ENCODE results near the gene SS18L1. TPM values are rescaled to one million over a fixed set of nuclear protein-coding genes. Genes with fewer than 3 reads are reported as not detected.

Gene SS18L1
- total and polyA plus RNA-seq, 9 donors: 11.2 to 17.3 (median 14.4) TPM

DNA sequence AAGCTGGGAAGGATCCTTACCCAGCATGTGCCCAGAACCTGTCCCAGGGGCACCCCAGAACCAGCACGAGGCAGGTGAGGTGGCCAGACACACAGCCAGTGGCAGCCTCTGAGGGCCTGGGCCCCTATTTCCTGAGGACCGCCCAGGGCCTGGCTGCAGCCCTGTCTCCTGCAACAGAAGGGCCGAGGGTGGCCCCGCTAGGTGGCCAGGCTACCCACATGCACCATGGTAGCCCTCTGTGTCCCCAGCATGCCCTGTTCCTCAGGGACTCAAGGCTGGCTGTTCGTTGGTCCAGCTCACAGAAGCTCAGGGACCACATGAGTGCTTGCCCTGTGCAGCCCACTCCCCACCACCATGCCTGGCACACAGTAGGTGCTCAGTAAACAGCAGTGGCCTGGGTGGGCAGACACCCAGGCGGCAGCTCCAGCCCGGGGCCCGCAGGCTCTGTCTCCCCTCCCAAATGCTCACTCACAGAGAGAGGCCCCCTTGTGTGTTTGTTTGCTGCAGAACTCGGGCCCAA is 68.3 kb downstream of the SS18L1 start:
- Histone ChIP-seq H3K36me3 (ENCODE audit: control insufficient read depth, insufficient read depth, low read length) (no peaks in the 10 kb centered on the region), H3K27ac (ENCODE audit: low read length) (no peak overlapping the region), H3K9me3 (replicated peaks; ENCODE audit: control insufficient read depth, low read depth, low read length) (no peaks in the 10 kb centered on the region), H3K27me3 (ENCODE audit: control insufficient read depth, insufficient read depth, low read length) (peaks cover 63% of the 10 kb centered on the region), H3K4me3 (ENCODE audit: low read length) (no peak overlapping the region), H3K4me1 (ENCODE audit: control insufficient read depth, insufficient read depth, low read length) (peaks cover 3% of the 10 kb centered on the region)
- 52% methylated on average over 9 of the region's 9 CpGs for WGBS (ENCODE audit: insufficient coverage)
- no peak for DNase-seq

DNA sequence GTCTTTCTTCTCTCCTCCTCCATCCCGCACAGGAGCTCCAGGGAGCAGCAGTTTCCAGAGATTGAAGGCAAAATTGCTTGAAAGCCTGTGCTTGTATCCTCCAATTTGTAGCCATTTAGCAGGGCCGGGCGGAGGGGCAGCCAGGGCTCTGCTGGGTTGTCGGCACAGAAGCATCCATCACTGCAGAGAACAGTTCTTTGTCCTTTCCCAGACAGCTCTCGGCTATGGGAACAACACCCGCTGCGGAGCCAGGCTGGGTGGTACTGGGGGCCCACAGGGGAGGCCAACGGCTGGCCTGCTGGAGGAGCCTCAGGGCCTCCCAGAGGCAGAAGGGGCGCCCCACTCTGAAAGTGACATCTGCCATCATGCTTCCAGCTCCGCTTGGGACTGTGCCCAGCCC is 68.7 kb downstream of the SS18L1 start:
- no peak for DNase-seq
- H3K36me3 ChIP-seq (ENCODE audit: control insufficient read depth, insufficient read depth, low read length): no peaks in the 10 kb centered on the region
- peaks cover 3% of the 10 kb centered on the region for H3K4me1 ChIP-seq (ENCODE audit: control insufficient read depth, insufficient read depth, low read length)
- H3K4me3 ChIP-seq (ENCODE audit: low read length): no peak overlapping the region
- H3K27me3 ChIP-seq (ENCODE audit: control insufficient read depth, insufficient read depth, low read length): peaks cover 68% of the 10 kb centered on the region
- H3K27ac ChIP-seq (ENCODE audit: low read length): no peak overlapping the region
- WGBS (ENCODE audit: insufficient coverage): 25% methylated on average over 9 of the region's 10 CpGs
- H3K9me3 ChIP-seq (replicated peaks; ENCODE audit: control insufficient read depth, low read depth, low read length): no peaks in the 10 kb centered on the region

DNA sequence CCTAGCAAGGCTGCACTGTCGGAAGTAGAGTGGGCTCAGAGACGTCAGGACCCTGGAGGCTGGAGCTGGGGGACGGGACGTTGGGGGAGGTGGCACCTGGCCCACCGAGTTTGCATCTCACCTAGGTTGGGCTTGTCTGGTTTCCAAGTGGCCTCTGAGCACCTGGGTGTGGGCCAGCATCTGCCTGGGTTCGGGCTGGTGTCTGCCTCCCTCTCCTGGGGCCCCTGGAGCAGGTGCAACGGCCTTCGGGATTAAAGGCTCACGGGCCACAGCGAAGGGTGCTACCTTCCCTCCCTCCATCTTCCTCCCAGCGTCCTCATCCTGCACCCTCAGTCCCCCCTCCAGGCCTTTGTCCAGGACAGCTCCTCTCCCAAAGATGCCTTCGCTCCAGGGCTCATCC is 70.5 kb downstream of the SS18L1 start:
- H3K27ac ChIP-seq (ENCODE audit: low read length): no peak overlapping the region
- WGBS (ENCODE audit: insufficient coverage): 40% methylated on average over 12 of the region's 12 CpGs
- peaks cover 11% of the 10 kb centered on the region for H3K4me1 ChIP-seq (ENCODE audit: control insufficient read depth, insufficient read depth, low read length)
- no peaks in the 10 kb centered on the region for H3K9me3 ChIP-seq (replicated peaks; ENCODE audit: control insufficient read depth, low read depth, low read length)
- H3K36me3 ChIP-seq (ENCODE audit: control insufficient read depth, insufficient read depth, low read length): no peaks in the 10 kb centered on the region
- no peak overlapping the region for H3K4me3 ChIP-seq (ENCODE audit: low read length)
- peaks cover 81% of the 10 kb centered on the region for H3K27me3 ChIP-seq (ENCODE audit: control insufficient read depth, insufficient read depth, low read length)
- no peak for DNase-seq

DNA sequence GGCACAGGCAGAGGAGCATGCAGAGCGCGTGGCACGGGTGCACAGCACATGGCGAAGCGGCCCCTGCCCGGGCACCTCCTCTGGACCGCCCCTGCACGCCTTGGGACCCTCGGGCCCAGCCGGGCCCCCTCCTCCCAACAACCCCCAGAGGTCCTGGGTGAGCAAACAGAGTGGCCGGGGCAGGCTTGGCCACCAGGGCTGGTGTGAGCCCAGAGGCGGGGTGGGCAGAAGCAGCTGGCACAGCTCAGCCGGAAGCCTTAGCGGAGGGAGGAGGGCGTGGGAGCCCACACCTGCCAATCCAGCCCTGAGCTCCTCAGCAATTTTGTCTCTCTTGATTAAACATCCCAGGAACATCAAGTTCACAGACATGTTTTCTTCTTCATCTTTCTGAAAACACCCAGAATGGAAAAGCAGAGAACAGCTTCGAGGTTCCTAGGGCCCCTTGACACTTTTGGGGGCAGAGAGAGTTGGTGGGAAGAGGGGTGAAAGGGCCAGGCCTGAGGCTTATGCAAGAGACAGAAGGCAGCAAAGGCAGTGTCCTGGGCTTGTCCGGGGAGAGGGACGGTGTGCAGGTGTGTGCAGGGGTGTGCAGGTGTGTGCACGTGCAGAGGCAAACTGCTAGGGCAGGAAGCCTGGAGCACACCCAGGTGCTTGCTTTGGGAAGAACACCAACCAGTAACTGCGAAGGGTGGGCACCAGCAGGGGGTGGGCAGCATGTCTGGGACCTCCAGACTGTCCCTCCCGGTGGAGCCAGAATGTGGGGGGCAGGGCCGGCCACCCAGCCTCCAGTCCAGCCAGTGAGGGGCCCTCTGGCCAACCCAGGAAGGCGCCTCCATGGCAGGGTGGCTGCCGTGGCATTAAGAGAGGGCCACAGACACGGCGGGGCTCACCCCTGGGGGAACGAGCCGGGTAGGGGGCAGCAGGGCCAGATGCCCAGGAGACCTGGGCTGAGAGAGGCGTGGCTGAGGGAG is 71.7 kb downstream of the SS18L1 start:
- Histone ChIP-seq H3K4me3 (ENCODE audit: low read length) (no peak overlapping the region), H3K36me3 (ENCODE audit: control insufficient read depth, insufficient read depth, low read length) (no peaks in the 10 kb centered on the region), H3K27ac (ENCODE audit: low read length) (no peak overlapping the region), H3K9me3 (replicated peaks; ENCODE audit: control insufficient read depth, low read depth, low read length) (no peaks in the 10 kb centered on the region), H3K27me3 (ENCODE audit: control insufficient read depth, insufficient read depth, low read length) (peaks cover 76% of the 10 kb centered on the region), H3K4me1 (ENCODE audit: control insufficient read depth, insufficient read depth, low read length) (peaks cover 14% of the 10 kb centered on the region)
- no peak for DNase-seq
- 80% methylated on average over 23 of the region's 29 CpGs for WGBS (ENCODE audit: insufficient coverage)

DNA sequence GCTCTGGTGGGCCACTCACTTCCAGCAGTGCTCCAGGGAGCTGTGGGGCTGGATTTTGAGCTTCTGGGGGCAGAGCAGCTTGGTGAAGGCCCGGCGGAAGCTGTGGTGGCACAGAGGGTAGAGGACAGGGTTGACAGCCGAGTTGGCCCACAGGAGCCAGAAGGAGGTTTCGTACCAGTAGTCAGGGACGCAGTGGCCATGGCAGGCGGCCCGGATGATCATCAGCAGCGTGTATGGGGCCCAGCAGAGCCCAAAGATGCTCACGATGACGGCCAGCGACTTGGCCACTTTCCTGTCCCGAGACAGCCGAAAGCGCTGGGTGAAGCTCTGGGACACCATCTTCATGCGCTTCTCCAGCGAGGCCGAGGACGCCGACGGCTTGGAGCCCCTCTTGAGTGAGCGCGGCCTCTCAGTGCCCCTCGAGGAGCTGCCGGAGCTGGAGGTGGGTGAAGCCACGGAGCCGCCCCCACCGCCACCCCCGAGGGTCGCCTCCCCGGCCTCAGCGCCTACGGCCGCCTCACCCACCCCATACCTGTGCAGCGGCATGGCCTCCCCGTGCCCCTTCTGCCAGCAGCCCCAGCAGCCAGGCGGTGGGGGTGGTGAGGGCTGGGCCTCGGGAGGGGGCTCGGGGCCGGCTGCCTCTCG is 72.5 kb downstream of the SS18L1 start:
- 78% methylated on average over 27 of the region's 40 CpGs for WGBS (ENCODE audit: insufficient coverage)
- H3K36me3 ChIP-seq (ENCODE audit: control insufficient read depth, insufficient read depth, low read length): no peaks in the 10 kb centered on the region
- H3K27ac ChIP-seq (ENCODE audit: low read length): no peak overlapping the region
- no peak overlapping the region for H3K4me3 ChIP-seq (ENCODE audit: low read length)
- peaks cover 76% of the 10 kb centered on the region for H3K27me3 ChIP-seq (ENCODE audit: control insufficient read depth, insufficient read depth, low read length)
- no peaks in the 10 kb centered on the region for H3K9me3 ChIP-seq (replicated peaks; ENCODE audit: control insufficient read depth, low read depth, low read length)
- no peak for DNase-seq
- peaks cover 22% of the 10 kb centered on the region for H3K4me1 ChIP-seq (ENCODE audit: control insufficient read depth, insufficient read depth, low read length)

DNA sequence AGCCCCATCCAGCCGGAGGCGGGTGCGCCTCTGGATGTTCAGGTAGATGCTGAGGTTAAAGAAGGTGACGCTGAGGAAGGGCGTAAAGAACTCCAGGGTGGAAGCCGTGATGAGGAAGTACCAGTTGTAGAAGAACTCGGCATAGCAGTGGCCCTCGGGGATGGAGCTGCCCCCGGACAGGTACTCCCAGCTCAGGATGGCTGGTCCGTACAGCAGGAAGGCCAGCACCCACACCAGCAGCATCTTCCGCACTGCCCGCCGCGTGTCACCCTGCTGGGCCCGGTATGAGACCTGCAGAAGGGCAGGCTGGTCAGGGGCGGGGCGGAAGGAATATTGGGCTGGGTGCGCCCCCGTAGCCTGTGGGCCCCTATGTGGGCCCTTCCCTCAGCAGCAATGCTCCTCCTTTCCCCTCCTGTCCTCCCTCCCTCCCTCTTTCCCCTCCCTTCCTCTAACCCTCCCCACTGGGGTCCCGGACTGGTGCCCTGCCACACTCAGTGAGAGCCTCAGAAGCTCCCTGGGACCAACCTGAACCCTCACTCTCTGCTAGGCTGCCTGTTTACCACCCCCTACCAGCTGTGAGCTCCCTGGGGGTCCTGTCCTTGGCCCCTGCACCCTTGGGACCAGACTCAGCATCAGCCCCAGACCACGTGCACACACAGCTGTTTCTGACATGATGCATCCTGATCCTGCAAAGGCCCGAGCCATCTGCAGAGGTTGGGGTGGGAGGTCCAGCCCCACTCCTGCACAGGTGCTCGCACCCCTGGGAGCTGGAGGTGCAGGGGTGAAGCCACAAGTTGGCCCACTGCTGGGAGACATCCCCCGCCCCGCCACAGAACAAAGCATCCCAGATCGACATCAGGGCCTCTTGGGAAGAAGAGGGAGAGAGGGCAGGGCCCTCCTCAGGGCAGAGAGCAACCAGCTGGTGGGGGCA is 73.3 kb downstream of the SS18L1 start:
- no peak for DNase-seq

DNA sequence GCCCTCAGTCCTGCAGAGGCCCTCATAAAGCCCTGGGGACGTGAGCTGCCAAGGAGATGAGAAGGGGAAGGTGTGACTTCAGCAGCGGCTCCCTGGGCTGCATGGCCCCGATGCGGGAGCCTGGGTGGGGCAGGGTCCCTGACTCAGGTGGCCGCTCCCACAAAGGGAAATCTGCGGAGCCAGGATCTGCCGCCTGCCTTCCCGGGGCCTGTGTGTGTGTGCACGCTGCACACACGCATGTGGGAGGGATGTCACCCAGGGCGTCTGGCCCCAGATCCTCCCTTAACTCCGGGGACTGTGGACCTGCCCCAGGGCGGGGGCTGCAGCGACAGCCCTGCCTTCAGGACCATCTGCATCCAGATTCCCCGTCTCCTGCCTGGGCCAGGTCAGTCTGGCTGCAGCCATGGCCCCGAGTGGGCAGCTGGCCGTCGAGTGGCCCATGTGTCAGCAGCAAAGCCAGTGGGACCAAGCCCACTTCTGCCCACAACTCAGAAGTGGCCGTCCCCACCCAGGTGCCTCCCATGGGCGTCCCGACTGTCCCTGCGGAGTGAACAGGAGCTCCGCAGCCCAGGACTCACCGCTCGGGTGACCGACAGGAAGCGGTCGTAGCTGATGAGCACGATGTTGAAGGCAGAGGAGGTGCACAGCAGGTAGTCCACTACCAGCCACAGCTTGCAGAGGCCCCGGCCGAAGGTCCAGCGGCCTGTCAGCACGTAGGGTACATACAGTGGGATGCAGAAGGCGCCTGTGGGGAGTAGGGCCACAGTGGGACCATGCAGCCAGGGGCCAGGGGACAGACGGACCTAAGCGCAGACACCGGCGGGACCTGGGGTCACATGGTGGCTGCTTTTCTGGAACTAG is 74.6 kb downstream of the SS18L1 start:
- Histone ChIP-seq H3K27me3 (ENCODE audit: control insufficient read depth, insufficient read depth, low read length) (peaks cover 85% of the 10 kb centered on the region), H3K9me3 (replicated peaks; ENCODE audit: control insufficient read depth, low read depth, low read length) (no peaks in the 10 kb centered on the region), H3K4me3 (ENCODE audit: low read length) (no peak overlapping the region), H3K27ac (ENCODE audit: low read length) (no peak overlapping the region), H3K4me1 (ENCODE audit: control insufficient read depth, insufficient read depth, low read length) (peaks cover 22% of the 10 kb centered on the region), H3K36me3 (ENCODE audit: control insufficient read depth, insufficient read depth, low read length) (no peaks in the 10 kb centered on the region)
- DNase-seq: no peak
- 52% methylated on average over 32 of the region's 38 CpGs for whole genome bisulfite sequencing (ENCODE audit: insufficient coverage)

More for the DNA sequence above, 73.3 kb downstream of the SS18L1 start:
- WGBS (ENCODE audit: insufficient coverage): 64% methylated on average over 18 of the region's 26 CpGs
- H3K4me3 ChIP-seq (ENCODE audit: low read length): no peak overlapping the region
- no peak overlapping the region for H3K27ac ChIP-seq (ENCODE audit: low read length)
- peaks cover 79% of the 10 kb centered on the region for H3K27me3 ChIP-seq (ENCODE audit: control insufficient read depth, insufficient read depth, low read length)
- no peaks in the 10 kb centered on the region for H3K9me3 ChIP-seq (replicated peaks; ENCODE audit: control insufficient read depth, low read depth, low read length)
- H3K4me1 ChIP-seq (ENCODE audit: control insufficient read depth, insufficient read depth, low read length): peaks cover 22% of the 10 kb centered on the region
- no peaks in the 10 kb centered on the region for H3K36me3 ChIP-seq (ENCODE audit: control insufficient read depth, insufficient read depth, low read length)

DNA sequence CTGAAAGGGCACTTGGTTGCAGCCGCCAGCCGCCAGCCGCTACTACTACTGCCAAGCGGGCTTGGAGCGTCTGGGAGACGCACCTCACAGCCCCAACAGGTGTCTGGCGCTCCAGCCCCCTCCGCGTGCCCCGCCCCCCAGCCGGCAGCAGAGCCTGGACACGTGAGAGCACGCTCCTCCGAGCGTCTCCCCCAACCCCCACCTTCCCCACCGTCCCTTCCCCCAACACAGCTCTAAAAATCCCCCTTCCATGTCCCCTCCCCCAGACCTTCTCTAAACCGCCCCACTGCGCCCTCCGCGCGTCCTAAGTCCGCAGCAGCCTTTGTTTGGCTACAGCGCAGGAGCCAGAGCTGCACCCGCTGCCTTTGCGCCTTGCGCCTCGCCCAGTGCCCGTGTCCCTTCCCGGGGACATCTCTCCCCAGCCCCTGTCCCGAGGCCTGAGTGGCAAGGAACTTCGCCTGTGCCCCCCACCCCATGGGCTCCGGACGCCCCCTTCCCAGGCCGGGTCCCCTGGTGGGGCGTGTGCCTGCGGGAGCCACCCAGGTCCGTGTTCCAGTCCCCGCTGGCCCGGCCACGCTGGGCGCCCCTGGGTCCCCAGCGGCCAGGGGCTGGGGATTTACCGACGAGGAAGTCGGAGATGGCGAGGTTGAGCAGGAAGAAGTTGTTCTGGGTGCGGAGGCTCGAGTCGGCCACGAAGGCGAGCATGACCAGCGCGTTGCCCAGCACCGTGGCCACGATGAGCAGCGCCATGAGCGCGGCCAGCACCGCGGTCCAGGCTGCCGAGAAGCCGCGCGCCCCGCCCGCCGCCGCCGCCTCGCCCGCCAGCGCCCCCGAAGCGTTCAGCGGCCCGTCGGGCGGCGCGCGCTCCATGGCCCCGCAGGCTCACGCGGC is 75.8 kb downstream of the SS18L1 start:
- Histone ChIP-seq H3K27me3 (ENCODE audit: control insufficient read depth, insufficient read depth, low read length) (peaks cover 88% of the 10 kb centered on the region), H3K36me3 (ENCODE audit: control insufficient read depth, insufficient read depth, low read length) (no peaks in the 10 kb centered on the region), H3K4me3 (ENCODE audit: low read length) (no peak overlapping the region), H3K27ac (ENCODE audit: low read length) (no peak overlapping the region), H3K9me3 (replicated peaks; ENCODE audit: control insufficient read depth, low read depth, low read length) (no peaks in the 10 kb centered on the region), H3K4me1 (ENCODE audit: control insufficient read depth, insufficient read depth, low read length) (peaks cover 22% of the 10 kb centered on the region)
- WGBS (ENCODE audit: insufficient coverage): under 1% methylated on average over 83 of the region's 84 CpGs
- DNase-seq: no peak
